ENCODE data around the gene CCDC7.
"Not testable (repeated sequence)": the region's sequence is repeated elsewhere in the genome, so short reads cannot be mapped to it uniquely, and the experiment has no call there.

- TF ChIP-seq CTCF, POLR2A (IDR thresholded peaks at IDR 0.05): not testable (repeated sequence)
These were observed 42.1 kb downstream of the CCDC7 start for GRCh38 chr10:32488038-32488437.

Data from Peyer's patch (tissue), 4 donors.